Endothelial cell of hepatic sinusoid (primary cell): ENCODE measurements around the gene BEST4.
"Not testable (repeated sequence)": the region's sequence is repeated elsewhere in the genome, so short reads cannot be mapped to it uniquely, and the experiment has no call there.

Experiments used
- in situ Hi-C: cut with HindIII; loops from 2 replicates; pipeline ENCODE4 v1.10.0; 2017; ENCODE audit warnings: low sequenced_read_pairs

The BEST4 gene

DNA sequence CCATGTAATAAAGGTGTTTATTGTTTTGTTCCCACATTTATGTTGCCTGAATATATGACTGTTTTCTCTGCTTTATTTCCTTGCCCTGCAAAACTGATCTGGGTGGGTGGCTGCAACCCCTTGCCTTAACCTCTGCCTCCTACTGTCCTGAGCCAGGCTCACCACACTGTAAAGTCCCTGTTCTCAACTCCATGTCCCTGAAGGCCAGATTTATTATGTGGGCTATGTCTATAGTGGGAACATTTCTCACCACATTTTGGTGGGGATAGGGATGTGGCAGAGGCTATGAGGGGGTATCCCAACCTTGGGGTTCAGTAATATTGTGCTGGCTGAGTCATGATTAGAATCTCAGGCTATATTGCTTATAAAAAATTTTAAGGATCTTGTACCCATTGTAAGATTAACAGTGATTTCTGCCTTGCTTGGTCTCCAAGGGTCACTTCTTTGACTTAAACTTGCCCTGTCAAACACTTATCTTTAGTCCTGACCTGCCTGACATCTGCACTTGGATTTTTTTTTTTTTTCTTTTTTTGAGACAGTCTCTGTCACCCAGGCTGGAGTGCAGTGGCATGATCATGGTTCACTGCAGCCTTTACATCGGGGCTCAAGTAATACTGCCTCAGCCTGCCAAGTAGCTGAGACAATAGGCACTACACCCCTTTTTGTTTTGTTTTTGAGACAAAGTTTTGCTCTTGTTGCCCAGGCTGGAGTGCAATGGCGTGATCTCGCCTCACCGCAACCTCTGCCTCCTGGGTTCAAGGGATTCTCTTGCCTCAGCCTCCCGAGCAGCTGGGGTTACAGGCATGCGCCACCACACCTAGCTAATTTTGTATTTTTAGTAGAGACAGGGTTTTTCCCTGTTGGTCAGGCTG, 9.0 kb downstream of the BEST4 start:
- in situ Hi-C loops, result loop anchor here (5.0 kb wide), 1 partner anchor 52 kb away; no protein-coding TSS in a partner anchor

DNA sequence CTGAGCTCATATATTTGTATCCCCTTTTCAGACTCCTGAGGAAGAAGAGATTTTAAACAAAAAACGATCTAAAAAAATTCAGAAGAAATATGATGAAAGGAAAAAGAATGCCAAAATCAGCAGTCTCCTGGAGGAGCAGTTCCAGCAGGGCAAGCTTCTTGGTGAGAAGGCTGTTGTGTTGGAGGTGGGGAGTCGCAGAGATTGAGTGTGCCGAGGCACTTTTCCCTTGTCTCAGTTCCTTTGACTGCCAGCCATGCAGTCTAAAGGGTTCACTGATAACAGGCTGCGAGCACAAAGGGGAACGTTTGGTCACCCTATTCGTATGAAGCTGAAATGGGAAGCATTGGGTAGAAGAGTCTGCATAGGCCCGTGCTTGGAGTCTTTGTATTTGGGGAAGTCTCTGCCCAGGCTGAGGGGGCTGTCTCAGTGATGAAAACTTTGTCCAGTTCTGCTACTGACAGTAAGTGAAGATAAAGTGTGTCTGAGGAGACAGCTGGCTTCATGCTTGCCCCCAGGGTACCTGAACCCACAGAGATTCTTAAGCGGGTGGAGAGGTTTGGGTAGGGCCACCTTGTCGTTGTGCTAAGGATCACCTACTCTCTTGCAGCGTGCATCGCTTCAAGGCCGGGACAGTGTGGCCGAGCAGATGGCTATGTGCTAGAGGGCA, 9.9 kb downstream of the BEST4 start:
- in situ Hi-C loops, result loop anchor here (5.0 kb wide), 1 partner anchor 51 kb away; no protein-coding TSS in a partner anchor

DNA sequence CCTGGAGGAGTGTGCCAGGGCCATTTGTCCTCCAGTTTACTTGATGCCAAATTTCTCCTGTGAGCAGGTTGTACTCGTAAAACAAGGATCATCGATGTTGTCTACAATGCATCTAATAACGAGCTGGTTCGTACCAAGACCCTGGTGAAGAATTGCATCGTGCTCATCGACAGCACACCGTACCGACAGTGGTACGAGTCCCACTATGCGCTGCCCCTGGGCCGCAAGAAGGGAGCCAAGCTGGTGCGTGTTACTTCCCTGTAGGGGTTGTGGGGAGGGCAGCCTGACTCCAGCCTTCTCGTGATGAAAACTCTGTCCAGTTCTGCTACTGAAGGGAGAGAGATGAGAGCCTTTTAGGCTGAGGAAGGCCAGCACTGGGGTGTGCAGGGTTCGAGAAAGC, 10.4 kb downstream of the BEST4 start:
- in situ Hi-C loops, result loop anchor here (5.0 kb wide), 1 partner anchor 50 kb away; no protein-coding TSS in a partner anchor

DNA sequence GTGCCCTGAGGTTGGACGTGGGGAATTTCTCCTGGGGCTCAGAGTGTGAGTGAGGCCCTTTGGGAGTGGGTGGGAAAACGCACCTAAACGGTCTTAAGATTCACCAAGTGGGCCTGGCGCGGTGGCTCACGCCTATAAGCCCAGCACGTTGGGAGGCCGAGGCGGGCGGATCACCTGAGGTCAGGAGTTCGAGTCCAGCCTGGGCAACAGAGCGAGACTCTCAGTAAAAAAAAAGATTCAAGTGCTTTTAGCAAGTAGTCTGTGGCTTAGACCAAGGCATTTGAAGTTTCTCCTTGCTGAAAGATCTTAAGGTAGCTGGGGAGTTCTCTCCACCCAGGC, 11.3 kb downstream of the BEST4 start:
- in situ Hi-C loops, result loop anchor here (5.0 kb wide), 1 partner anchor 49 kb away; no protein-coding TSS in a partner anchor

DNA sequence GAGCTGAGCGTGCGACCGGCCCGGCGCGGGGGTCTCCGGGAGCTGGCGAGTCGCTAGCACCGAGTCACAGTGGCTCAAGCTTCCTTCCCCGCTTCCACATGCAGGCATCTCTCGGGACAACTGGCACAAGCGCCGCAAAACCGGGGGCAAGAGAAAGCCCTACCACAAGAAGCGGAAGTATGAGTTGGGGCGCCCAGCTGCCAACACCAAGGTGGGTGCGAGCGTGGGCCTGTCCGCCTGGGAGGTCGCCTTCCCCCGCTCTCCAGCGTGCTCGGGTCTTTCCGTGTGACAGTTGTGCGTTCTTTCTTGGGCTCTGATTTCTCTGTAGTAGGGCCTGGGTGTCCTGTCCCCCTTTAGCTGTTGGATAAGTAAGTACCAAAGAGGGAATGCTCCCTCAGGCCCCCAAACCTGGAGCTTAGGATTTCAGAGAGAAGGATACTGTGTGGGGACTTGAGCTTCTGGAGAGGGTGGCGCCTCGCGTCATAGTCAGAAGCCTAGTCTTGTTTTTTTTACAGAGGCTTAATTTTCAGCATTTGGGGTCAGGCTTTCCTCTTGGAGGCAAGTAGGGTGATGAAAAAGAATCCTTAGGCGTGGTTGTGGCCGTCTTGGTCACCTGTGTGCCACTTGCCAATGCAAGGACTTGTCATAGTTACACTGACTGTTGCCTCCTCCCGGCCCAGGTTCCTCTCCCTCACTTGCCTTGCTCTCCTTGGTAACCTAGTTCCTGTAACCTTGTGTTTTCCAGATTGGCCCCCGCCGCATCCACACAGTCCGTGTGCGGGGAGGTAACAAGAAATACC, 11.8 kb downstream of the BEST4 start:
- in situ Hi-C loops, result loop anchor here (5.0 kb wide), 1 partner anchor 49 kb away; no protein-coding TSS in a partner anchor

DNA sequence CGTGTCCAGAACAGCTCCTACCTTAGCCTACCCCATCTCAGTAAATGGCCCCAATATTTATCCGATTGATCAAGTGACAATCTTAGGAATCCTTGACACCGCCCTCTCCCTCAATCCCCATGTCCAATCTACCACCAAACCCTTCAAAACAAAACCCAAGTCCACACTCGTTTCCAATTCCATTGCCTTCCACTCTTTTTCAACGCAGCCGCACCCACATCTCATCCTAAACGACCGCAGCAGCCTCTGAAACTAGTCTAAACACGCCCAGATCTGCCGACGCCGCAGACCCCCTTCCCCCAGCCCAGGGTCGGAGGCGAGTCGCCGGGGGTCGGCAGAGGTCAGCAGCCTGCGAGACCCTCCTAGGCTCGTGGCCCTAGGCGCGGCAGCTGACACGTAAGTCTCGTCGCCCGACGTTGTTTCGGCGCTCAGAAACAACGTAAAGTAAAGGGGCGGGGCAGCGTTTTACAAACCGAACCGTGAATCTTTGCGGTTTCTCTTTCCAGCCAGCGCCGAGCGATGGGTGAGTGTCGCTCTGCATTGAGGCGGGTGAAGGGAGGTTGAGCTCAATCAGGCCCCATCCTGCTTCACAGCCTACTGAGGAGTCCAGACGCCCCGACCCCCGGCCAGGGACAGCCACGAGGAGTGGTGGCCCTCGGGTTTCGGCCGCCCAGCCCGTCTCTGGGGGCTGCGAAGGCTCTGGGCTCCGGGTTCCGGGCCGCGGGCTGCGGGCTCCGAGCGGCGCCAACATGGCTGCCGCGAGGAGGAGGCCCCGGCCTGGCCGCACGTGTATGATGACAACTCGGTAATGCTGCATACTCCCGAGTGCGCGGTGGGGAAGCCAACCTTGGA, 12.7 kb downstream of the BEST4 start, which contains the start of gene RPS8:
RPS8 (plus strand) TSS at position 463 of the 852 bp plus-strand sequence; CDS start at position 520, 57 bp downstream.
- in situ Hi-C loops, result loop anchor here (5.0 kb wide), 1 partner anchor 48 kb away; no protein-coding TSS in a partner anchor

DNA sequence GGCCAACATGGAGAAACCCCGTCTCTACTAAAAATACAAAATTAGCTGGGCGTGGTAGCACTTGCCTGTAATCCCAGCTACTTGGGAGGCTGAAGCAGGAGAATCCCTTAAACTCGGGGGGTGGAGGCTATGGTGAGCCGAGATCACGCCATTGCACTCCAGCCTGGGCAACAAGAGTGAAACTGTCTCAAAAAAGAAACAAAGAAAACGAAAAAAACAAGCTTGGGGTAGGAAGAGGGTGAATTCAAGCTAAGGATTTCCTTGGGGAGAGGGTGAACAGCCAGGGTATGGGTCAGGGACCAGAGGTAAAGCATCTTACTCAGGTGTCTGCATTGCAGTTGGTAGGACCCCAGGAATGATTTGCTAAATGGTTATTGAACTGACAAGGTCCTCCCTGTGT, 21.5 kb downstream of the BEST4 start:
- in situ Hi-C loops, result not testable (repeated sequence)

DNA sequence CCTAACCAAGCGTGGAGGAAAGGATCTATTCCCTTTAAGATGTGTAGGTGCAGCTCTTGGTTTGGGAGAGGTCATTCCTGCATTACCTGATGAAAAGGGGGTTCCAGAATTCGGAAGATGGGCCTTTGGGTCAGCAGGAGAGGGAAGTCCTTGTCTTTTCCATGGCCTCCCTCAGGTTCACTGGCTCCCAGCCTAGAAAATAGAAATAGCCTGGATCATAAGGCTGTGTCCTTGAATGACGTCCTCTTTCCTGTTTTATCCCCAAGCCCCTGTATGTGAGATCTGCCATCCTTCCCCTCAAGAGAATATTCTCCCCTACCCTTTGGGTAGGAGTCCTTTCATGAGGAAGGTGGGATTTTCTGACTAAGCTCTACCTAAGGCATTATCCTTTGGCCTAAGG, 27.1 kb downstream of the BEST4 start:
- in situ Hi-C loops, result no loop called here

DNA sequence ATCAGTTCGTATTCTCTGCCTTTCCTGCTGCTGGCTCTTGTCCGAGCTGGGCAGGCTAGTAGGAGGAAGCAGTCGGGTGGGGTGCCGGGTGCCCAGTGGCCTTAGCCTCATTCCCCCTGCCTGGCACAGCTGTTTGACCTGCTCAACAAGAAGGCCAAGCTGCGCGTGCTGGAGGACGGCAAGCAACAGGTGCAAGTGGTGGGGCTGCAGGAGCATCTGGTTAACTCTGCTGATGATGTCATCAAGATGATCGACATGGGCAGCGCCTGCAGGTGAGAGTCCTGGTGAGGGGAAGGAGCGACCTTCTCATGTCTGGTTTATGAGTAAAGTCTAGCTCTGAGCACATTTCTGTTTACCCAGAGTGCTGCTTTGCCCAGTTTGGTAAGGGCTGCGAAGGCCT, 28.9 kb downstream of the BEST4 start:
- in situ Hi-C loops, result no loop called here

DNA sequence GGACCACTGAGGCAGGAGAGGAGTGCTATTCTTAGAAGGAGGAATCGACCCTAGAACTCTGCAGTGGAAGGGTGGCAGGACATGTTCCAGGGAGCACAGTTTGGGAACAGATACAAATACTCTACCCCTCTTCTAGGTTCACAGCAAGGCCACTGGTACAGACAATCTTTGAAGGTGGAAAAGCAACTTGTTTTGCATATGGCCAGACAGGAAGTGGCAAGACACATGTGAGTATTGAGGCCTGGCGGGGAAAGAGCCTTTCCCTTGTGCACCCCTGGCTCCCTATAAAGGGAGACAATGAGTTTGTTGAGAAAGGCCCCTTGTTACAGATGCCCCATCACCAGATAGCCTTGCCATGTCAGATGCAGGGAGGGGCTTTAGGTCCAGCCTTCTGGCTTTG, 30.6 kb downstream of the BEST4 start:
- in situ Hi-C loops, result no loop called here

DNA sequence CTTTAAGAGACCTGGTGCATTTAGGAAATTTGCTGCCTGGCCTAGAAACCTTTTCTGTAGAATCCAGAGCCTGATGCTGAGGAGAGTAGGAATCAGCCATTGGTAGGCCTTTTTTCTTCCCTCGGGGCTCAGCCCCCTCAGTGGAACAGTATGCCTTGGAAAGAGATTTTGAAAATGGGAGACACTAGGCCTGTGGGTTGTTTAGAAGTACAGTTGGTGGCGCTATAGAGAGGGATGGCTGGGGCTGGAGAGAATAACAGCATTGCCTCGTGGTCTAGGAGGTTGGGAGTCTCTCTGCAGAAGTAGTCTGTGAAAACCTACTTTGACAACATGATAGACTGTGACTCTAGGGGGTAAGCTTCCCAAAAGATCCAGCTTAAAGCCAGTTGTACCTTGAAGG, 40.1 kb downstream of the BEST4 start:
- in situ Hi-C loops, result no loop called here

DNA sequence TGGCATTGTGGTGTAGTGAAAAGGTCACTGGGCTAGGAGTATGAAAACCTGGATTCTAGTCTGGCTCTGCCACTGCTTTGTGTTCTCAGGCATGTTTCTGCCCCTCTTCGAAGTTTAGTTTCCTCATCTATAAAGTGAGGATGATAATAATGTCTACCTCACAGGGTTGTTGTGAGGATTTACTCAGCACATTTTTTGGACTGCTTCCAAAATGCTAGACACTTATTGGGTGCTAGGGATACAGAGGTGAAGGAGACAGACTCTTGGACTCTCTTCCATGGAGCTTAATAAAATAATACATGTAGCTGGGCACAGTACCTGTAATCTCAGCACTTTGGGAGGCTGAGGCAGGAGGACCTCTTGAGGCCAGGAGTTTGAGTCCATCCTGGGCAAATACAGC, 44.8 kb downstream of the BEST4 start:
- in situ Hi-C loops, result no loop called here

DNA sequence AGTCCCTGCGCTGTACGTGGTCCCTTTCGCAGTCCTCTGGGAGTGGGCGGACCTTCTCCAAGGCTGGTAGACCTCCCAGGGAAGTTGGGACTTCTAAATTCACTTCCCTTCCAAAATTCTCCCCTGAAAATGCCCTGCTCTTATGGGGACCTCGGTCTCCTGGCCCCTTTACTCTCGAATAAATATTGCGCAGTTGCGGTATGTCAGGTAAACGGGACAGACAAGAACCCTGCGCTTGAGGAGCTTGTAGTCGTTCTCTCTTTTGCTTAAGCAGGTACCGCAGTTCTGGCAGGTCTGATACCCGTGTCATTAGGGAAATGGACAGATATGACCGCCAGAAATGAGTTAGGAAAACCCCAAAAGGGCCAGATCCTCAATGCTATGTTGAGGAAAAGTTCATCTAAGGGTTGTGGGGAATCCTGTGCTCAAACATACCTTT, 47.8 kb downstream of the BEST4 start:
- in situ Hi-C loops, result no loop called here

DNA sequence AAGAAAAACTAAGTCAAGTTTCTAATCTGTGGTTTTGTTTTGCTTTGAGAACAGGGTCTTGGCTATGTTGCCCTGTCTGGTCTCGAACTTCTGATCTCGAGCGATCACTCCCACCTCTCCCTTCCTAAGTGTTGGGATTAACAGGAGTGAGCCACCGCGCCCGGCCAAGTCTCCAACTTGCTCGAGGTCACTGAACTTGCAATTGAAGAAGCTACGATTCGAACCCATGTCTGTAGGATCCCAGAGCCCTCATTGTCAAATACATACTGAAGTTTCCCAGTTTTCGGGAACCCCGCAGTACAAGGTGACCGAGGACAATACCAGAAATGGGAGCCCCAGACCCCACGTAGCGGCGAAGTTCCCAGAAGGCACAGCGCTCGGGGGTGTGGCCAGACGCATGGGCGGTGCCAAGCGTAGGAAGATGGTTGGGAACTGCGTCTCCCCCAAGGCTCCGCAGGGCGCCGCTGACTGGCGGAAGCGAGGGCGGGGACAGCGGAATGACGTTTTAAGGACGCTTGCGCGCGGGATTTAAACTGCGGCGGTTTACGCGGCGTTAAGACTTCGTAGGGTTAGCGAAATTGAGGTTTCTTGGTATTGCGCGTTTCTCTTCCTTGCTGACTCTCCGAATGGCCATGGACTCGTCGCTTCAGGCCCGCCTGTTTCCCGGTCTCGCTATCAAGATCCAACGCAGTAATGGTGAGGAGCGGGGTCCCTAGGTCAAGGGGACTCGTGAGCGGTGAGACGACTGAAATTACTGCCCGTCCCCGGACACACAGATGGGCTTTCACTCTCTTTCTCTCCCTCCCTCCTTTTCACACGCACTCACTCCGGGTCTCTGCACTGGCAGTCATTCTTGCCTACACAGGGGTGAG, 48.4 kb downstream of the BEST4 start, which contains the start of gene KIF2C:
KIF2C (plus strand) TSS at position 531 of the 872 bp plus-strand sequence; CDS start at position 627, 96 bp downstream.
- in situ Hi-C loops, result no loop called here

DNA sequence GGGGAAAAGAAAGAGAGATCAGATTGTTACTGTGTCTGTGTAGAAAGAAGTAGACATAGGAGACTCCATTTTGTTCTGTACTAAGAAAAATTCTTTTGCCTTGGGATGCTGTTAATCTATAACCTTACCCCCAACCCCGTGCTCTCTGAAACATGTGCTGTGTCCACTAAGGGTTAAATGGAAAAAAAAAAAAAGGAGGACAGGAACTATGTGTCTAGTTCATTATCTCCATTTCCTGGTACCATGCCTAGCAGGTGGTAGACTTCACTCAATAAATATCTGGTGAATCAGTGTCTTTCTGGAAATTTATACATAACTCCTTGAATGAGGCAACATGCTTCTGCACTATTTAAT, 49.0 kb downstream of the BEST4 start:
- in situ Hi-C loops, result not testable (repeated sequence)

DNA sequence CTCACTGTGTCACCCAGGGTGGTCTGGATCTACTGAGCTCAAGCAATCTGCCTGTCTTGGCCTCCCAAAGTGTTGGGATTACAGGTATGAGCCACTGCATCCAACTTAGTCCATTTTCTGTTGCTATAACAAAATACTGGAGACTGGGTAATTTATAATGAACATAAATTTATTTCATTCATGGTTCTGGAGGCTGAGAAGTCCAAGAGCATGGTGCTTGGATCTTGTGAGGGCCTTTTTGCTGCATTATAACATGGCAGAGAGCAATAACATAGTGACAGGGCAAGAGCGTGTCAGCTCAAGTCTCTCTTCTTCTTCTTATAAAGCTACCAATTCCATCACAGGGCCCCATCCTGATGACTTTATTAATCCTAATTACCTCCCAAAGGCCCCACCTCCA, 52.0 kb downstream of the BEST4 start:
- in situ Hi-C loops, result no loop called here

DNA sequence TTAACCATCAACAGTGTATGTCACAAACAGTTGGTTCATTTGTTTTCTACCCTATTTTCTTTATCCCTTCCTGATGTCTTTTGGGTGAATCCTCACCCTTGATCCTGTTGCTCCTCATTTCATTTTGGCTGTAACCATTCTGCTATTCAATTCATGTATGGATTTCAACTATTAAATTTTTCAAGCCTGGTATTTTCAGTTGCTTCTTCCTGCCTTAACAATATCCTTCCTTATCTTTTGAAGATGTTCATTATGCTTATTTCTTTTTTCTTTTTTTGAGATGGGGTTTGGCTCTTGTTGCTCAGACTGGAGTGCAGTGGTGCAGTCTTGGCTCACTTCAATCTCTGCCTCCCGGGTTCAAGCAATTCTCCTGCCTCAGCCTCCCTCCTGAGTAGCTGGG, 54.2 kb downstream of the BEST4 start:
- in situ Hi-C loops, result no loop called here
